ENCODE data around the gene MRC2. TPM values are rescaled to one million over a fixed set of nuclear protein-coding genes. Genes with fewer than 3 reads are reported as not detected.

Gene MRC2
- total and polyA plus RNA-seq, 9 of the 15 experiments (the other 6 are each of a cell fraction or from before 2014, with no cell fraction given): 0.28 to 11.5 (median 6.6) TPM

GRCh38 chr17:62717889-62718288, 90.4 kb downstream of the MRC2 start:
- POLR2A ChIA-PET: interaction anchor here (0.6 to 0.9 kb wide), 2 partner anchors 38 to 437 kb away, joined by 3 read pairs; no protein-coding TSS in a partner anchor
- Histone ChIP-seq H3K9me1 (ENCODE audit: control insufficient read depth, insufficient read depth, low read length) (no peaks in the 10 kb centered on the region), H3K27me3 (ENCODE audit: control insufficient read depth in 2 of 2, insufficient read depth in 2 of 2, low read length in 2 of 2) (peaks cover 9 to 51% of the 10 kb centered on the region in 2 experiments; a peak in 4 of 5 replicates), H3K9me3 (replicated peaks; ENCODE audit: control insufficient read depth, insufficient read depth, low read depth, low read length) (no peaks in the 10 kb centered on the region), H3K4me2 (ENCODE audit: insufficient read depth, low read length) (no peak overlapping the region), H3K4me1 (replicated peaks in 1 of 2; ENCODE audit: control insufficient read depth in 2 of 2, insufficient read depth in 2 of 2, low read length in 2 of 2) (peaks cover 2 to 9% of the 10 kb centered on the region in 2 experiments; a peak in 3 of 5 replicates), H4K20me1 (replicated peaks; ENCODE audit: control insufficient read depth, insufficient read depth, low read length) (no peaks in the 10 kb centered on the region), H3K36me3 (ENCODE audit: control insufficient read depth, insufficient read depth, low read length) (no peaks in the 10 kb centered on the region), H3K9ac (ENCODE audit: insufficient read depth in 1 of 2, low read depth in 2 of 2, low read length in 2 of 2) (no peak overlapping the region), H2AFZ (ENCODE audit: low read depth, low read length) (no peak overlapping the region), H3K79me2 (ENCODE audit: control insufficient read depth, insufficient read depth, low read length) (no peaks in the 10 kb centered on the region), H3K4me3 (no peak overlapping the region), H3K27ac (ENCODE audit: extremely low read depth, low read depth, low read length) (no peak overlapping the region)
- intact Hi-C loops (cut with micrococcal nuclease) (no loop called here), in situ Hi-C loops (cut with MboI) (loop anchor here (25.0 kb wide), 1 partner anchor 244 kb away; the partner anchor contains the start of gene TANC2)
- TF ChIP-seq, protein P1, sequence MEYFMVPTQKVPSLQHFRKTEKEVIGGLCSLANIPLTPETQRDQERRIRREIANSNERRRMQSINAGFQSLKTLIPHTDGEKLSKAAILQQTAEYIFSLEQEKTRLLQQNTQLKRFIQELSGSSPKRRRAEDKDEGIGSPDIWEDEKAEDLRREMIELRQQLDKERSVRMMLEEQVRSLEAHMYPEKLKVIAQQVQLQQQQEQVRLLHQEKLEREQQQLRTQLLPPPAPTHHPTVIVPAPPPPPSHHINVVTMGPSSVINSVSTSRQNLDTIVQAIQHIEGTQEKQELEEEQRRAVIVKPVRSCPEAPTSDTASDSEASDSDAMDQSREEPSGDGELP (CRISPR knock-in tag; IDR thresholded peaks at IDR 0.05; ENCODE audit: borderline replicate concordance): no peak
- TF ChIP-seq TEAD4 (IDR thresholded peaks at IDR 0.05; ENCODE audit: low read length): no peak
- TF ChIP-seq TEAD4 (CRISPR knock-in tag; IDR thresholded peaks at IDR 0.05; ENCODE audit: borderline replicate concordance): no peak
- TF ChIP-seq, protein P2, sequence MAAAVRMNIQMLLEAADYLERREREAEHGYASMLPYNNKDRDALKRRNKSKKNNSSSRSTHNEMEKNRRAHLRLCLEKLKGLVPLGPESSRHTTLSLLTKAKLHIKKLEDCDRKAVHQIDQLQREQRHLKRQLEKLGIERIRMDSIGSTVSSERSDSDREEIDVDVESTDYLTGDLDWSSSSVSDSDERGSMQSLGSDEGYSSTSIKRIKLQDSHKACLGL (CRISPR knock-in tag; IDR thresholded peaks at IDR 0.05; ENCODE audit: borderline replicate concordance, poor library complexity, severe bottlenecking): no peak
- no peak for TF ChIP-seq ZNF431 (CRISPR knock-in tag; IDR thresholded peaks at IDR 0.05)
- no peak for TF ChIP-seq ZNF79 (CRISPR knock-in tag; IDR thresholded peaks at IDR 0.05; ENCODE audit: low read depth)
- TF ChIP-seq SMAD3 (CRISPR knock-in tag; conservative IDR thresholded peaks at IDR 0.05): no peak
- TF ChIP-seq HDAC1 (IDR thresholded peaks at IDR 0.05): no peak
- TF ChIP-seq TARDBP (IDR thresholded peaks at IDR 0.05): no peak
- TF ChIP-seq ZKSCAN3 (CRISPR knock-in tag; IDR thresholded peaks at IDR 0.05): no peak
- no peak for TF ChIP-seq YBX1 (IDR thresholded peaks at IDR 0.05)
- no peak for TF ChIP-seq FUS (optimal IDR thresholded peaks at IDR 0.05; ENCODE audit: low read depth, low read length)
- TF ChIP-seq BRF2 (IDR thresholded peaks at IDR 0.05; ENCODE audit: borderline replicate concordance, insufficient read depth, insufficient read length): no peak
- no peak for TF ChIP-seq EP300 (IDR thresholded peaks at IDR 0.05; ENCODE audit: low read length)
- TF ChIP-seq FOXM1 (IDR thresholded peaks at IDR 0.05; ENCODE audit: low read depth): no peak
- no peak for TF ChIP-seq FOXM1 (CRISPR knock-in tag; IDR thresholded peaks at IDR 0.05; ENCODE audit: low read depth)
- TF ChIP-seq ZNF253 (CRISPR knock-in tag; conservative IDR thresholded peaks at IDR 0.05): no peak
- TF ChIP-seq, protein P3, sequence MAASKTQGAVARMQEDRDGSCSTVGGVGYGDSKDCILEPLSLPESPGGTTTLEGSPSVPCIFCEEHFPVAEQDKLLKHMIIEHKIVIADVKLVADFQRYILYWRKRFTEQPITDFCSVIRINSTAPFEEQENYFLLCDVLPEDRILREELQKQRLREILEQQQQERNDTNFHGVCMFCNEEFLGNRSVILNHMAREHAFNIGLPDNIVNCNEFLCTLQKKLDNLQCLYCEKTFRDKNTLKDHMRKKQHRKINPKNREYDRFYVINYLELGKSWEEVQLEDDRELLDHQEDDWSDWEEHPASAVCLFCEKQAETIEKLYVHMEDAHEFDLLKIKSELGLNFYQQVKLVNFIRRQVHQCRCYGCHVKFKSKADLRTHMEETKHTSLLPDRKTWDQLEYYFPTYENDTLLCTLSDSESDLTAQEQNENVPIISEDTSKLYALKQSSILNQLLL (CRISPR knock-in tag; IDR thresholded peaks at IDR 0.05; ENCODE audit: borderline replicate concordance): no peak
- DNase-seq (ENCODE audit: extremely low read depth in 1 of 4, low spot score in 3 of 4): no peak
- FAIRE-seq: no peak
- no peak for ATAC-seq
- CTCF ChIA-PET (ENCODE audit: low intra/inter-chr PET ratio): no interaction called here
- WGBS (ENCODE audit: insufficient coverage, low coverage, missing lambda C conversion rate): 22% methylated on average over 8 of the region's 8 CpGs
- BruUV-seq (replicated peaks): no TSS peak

Data from K562 (cell line).